ENCODE results near the gene BSG. TPM values are rescaled to one million over a fixed set of nuclear protein-coding genes. Genes with fewer than 3 reads are reported as not detected.

BSG gene
- total RNA-seq, 1 experiment from 2014 or later: 823 TPM

- Histone ChIP-seq H3K36me3 (ENCODE audit: low read depth) (0 out of 2 replicates have a peak, but pooled peaks cover 7% of the 10 kb centered on the region), H3F3A (ENCODE audit: insufficient read depth, low read depth) (0 out of 2 replicates have a peak, but pooled peaks cover 8% of the 10 kb centered on the region), H3K4me1 (replicated peaks; ENCODE audit: insufficient read depth) (peaks cover 8% of the 10 kb centered on the region), H3K9me3 (ENCODE audit: insufficient read depth, low read depth) (no peaks in the 10 kb centered on the region), H3K27ac (no peak overlapping the region), H2AFZ (no peak overlapping the region), H4K20me1 (ENCODE audit: insufficient read depth) (peaks cover 11% of the 10 kb centered on the region), H3K27me3 (ENCODE audit: insufficient read depth, low read depth) (no peaks in the 10 kb centered on the region), H3K4me3 (no peak overlapping the region), H3K4me2 (no peak overlapping the region), H3K9me2 (ENCODE audit: insufficient read depth) (no peaks in the 10 kb centered on the region), H3K79me2 (ENCODE audit: low read depth) (peaks cover 34% of the 10 kb centered on the region)
- CTCF ChIA-PET: no interaction called here
- no TSS peak for BruUV-seq (replicated peaks)
- TF ChIP-seq CTCF (conservative IDR thresholded peaks at IDR 0.05) (no peak), EZH2 (IDR thresholded peaks at IDR 0.05; ENCODE audit: low read depth) (no peak)
- DNase-seq: no peak
- POLR2A ChIA-PET (ENCODE audit: unreplicated experiment): no interaction called here
- intact Hi-C loops (cut with micrococcal nuclease; ENCODE audit: unreplicated experiment): no loop called here
Measured at GRCh38 chr19:629961-630714, 57.7 kb downstream of the BSG start.

- POLR2A ChIA-PET (ENCODE audit: unreplicated experiment): interaction anchor here (0.6 kb wide), 1 partner anchor 79 kb away, joined by 6 read pairs; no protein-coding TSS in a partner anchor
Measured at GRCh38 chr19:632579-633067, 60.2 kb downstream of the BSG start.

More at GRCh38 chr19:632579-633067, 60.2 kb downstream of the BSG start:
- Histone ChIP-seq H3K9me3 (ENCODE audit: insufficient read depth, low read depth) (no peaks in the 10 kb centered on the region), H3K9me2 (ENCODE audit: insufficient read depth) (no peaks in the 10 kb centered on the region), H3K4me2 (peak overlapping the region; percentile 97), H2AFZ (peak overlapping the region; percentile 97), H3K27me3 (ENCODE audit: insufficient read depth, low read depth) (no peaks in the 10 kb centered on the region), H3K79me2 (ENCODE audit: low read depth) (peaks cover 34% of the 10 kb centered on the region), H3K36me3 (ENCODE audit: low read depth) (0 out of 2 replicates have a peak, but pooled peaks cover 7% of the 10 kb centered on the region), H3K4me3 (peak overlapping the region; percentile 87), H4K20me1 (ENCODE audit: insufficient read depth) (peaks cover 11% of the 10 kb centered on the region), H3K27ac (no peak overlapping the region), H3K4me1 (replicated peaks; ENCODE audit: insufficient read depth) (peaks cover 8% of the 10 kb centered on the region), H3F3A (ENCODE audit: insufficient read depth, low read depth) (0 out of 2 replicates have a peak, but pooled peaks cover 8% of the 10 kb centered on the region)
- intact Hi-C loops (cut with micrococcal nuclease; ENCODE audit: unreplicated experiment): no loop called here
- BruUV-seq (replicated peaks): no TSS peak
- CTCF ChIA-PET: no interaction called here
- DNase-seq: peak in 1 of 2 experiments; percentile 50
- no peak for TF ChIP-seq CTCF (conservative IDR thresholded peaks at IDR 0.05)

Other genes with a start within 250 kb of the BSG start
- 23.3 and 25.2 TPM in 2 replicates for gene MIER2, start 227.8 kb upstream of the BSG start, total RNA-seq (2021)
- gene C2CD4C, start 163.4 kb upstream of the BSG start, total RNA-seq (2021): 1.2 and 2.1 TPM in 2 replicates
- gene SHC2, start 111.6 kb upstream of the BSG start, total RNA-seq (2021): 0.70 and 0.73 TPM in 2 replicates
- gene MADCAM1, start 76.1 kb upstream of the BSG start, total RNA-seq (2021): 1.1 and 1.7 TPM in 2 replicates
- 13.8 and 25.7 TPM in 2 replicates for gene TPGS1, start 65.1 kb upstream of the BSG start, total RNA-seq (2021)
- 93.3 and 98.2 TPM in 2 replicates for gene CDC34, start 40.8 kb upstream of the BSG start, total RNA-seq (2021)
- 0.39 and 0.88 TPM in 2 replicates for gene GZMM, start 28.5 kb upstream of the BSG start, total RNA-seq (2021)
- gene HCN2, start 17.3 kb downstream of the BSG start, total RNA-seq (2021): 1.5 and 2.0 TPM in 2 replicates
- gene POLRMT, start 60.9 kb downstream of the BSG start, total RNA-seq (2021): 46.4 and 57.1 TPM in 2 replicates
- 0.35 TPM in 1 of 2 replicates, not detected in the other for gene FGF22, start 67.3 kb downstream of the BSG start, total RNA-seq (2021)
- 54.4 and 63.7 TPM in 2 replicates for gene RNF126, start 90.6 kb downstream of the BSG start, total RNA-seq (2021)
- 40.9 and 85.1 TPM in 2 replicates for gene FSTL3, start 103.8 kb downstream of the BSG start, total RNA-seq (2021)
- gene PRSS57, start 122.9 kb downstream of the BSG start, total RNA-seq (2021): not detected in 2 replicates
- 1.8 and 6.1 TPM in 2 replicates for gene PALM, start 136.3 kb downstream of the BSG start, total RNA-seq (2021)
- gene MISP, start 178.5 kb downstream of the BSG start, total RNA-seq (2021): 91.6 and 101 TPM in 2 replicates
- 461 and 542 TPM in 2 replicates for gene PTBP1, start 224.9 kb downstream of the BSG start, total RNA-seq (2021)
- gene PLPPR3, start 249.4 kb downstream of the BSG start, total RNA-seq (2021): 0.81 and 0.90 TPM in 2 replicates